ENCODE results near the gene CA12.
A peak's percentile ranks its signal among the peaks of the same experiment; 100 is the strongest.

CA12 gene

DNA sequence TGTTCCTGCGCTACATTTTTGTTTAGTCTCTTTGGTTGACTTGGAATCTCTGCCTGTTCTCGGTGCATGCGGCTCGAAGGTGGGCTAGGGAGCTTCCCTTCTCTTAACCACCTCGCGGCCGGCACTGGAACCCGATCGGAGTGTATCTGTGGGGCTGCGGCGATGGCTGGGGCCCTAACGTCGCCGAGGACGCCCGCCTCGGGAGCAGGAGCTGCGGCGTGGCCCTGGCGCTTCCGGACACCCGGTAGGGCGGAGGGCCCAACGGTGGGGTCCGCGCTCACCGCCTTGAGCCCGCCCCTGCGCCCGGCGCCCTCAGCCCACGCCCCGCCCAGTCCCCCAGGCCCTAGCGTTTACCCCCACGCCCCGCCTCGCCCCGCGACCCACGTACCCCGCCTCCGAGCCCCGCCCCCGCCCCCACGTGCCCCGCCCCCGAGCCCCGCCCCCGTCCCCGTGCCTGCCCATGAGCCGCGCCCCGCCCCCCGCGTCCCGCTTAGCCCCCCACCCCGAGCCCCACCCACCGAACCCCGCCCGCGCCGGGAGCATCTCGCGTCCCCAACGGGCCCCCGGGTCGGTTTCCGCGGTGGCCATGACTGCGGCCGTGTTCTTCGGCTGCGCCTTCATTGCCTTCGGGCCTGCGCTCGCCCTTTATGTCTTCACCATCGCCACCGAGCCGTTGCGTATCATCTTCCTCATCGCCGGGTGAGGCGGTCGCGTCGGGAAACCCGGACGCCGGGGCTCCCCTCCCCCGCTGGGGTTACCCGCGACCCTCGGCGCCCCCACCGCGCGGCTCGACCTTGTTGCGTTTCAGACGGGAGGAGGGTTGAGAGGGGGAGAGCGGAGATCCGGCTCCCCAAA is 104.4 kb downstream of the CA12 start, which contains the start of gene APH1B:
Gene APH1B, plus strand, starts transcription at position 568 of the 855 bp plus-strand sequence. Its CDS starts 19 bp downstream, at position 587.
- Histone ChIP-seq H2BK5ac (ENCODE audit: low read length) (no peak within 1 kb of the TSS), H3K23ac (ENCODE audit: low read length) (peak within 1 kb of the TSS; percentile 2), H3K9ac (ENCODE audit: low read length) (peak within 1 kb of the TSS; percentile 90), H2BK15ac (replicated peaks; ENCODE audit: low read depth) (no peak within 1 kb of the TSS), H3K4me1 (ENCODE audit: control insufficient read depth, low read depth, low read length) (peaks cover 2% of the 10 kb centered on the region), H4K8ac (ENCODE audit: low read depth, low read length) (peak within 1 kb of the TSS; percentile 57), H3K27ac (ENCODE audit: low read depth, low read length) (peak within 1 kb of the TSS; percentile 52), H3K18ac (ENCODE audit: low read length) (peak within 1 kb of the TSS; percentile 68), H3K79me2 (ENCODE audit: control insufficient read depth, insufficient read depth, low read length) (no peaks in the 10 kb centered on the region), H3K79me1 (ENCODE audit: low read length) (no peaks in the 10 kb centered on the region), H3K4ac (ENCODE audit: low read depth, low read length) (peak within 1 kb of the TSS; percentile 58), H3K56ac (ENCODE audit: low read length) (peak within 1 kb of the TSS; percentile 91), H2BK120ac (ENCODE audit: low read depth, low read length) (no peak within 1 kb of the TSS), H2AK5ac (ENCODE audit: low read length) (no peak within 1 kb of the TSS), H3K27me3 (ENCODE audit: insufficient read depth, low read length, poor library complexity) (no peaks in the 10 kb centered on the region), H4K5ac (ENCODE audit: low read length) (no peak within 1 kb of the TSS), H3K4me2 (ENCODE audit: low read length) (peak within 1 kb of the TSS; percentile 82), H3K36me3 (ENCODE audit: control insufficient read depth, insufficient read depth, low read length) (no peaks in the 10 kb centered on the region), H3K4me3 (ENCODE audit: low read length) (peak within 1 kb of the TSS; percentile 73)
- no CpG with 5 or more reads among the region's 102 CpGs for WGBS (ENCODE audit: extremely low coverage, insufficient coverage, low lambda C conversion rate)
- DNase-seq = peak; percentile 87

GRCh38 chr15:63276342-63277037 is 105.2 kb downstream of the CA12 start:
- Histone ChIP-seq H3K4me1 (ENCODE audit: control insufficient read depth, low read depth, low read length) (peaks cover 2% of the 10 kb centered on the region), H2BK15ac (replicated peaks; ENCODE audit: low read depth) (no peak overlapping the region), H3K27ac (ENCODE audit: low read depth, low read length) (peak overlapping the region; percentile 52), H3K56ac (ENCODE audit: low read length) (peak overlapping the region; percentile 91), H3K79me2 (ENCODE audit: control insufficient read depth, insufficient read depth, low read length) (no peaks in the 10 kb centered on the region), H3K4me2 (ENCODE audit: low read length) (peak overlapping the region; percentile 82), H3K27me3 (ENCODE audit: insufficient read depth, low read length, poor library complexity) (no peaks in the 10 kb centered on the region), H4K5ac (ENCODE audit: low read length) (no peak overlapping the region), H2AK5ac (ENCODE audit: low read length) (no peak overlapping the region), H4K8ac (ENCODE audit: low read depth, low read length) (peak overlapping the region; percentile 57), H3K4ac (ENCODE audit: low read depth, low read length) (no peak overlapping the region), H2BK120ac (ENCODE audit: low read depth, low read length) (no peak overlapping the region), H2BK5ac (ENCODE audit: low read length) (no peak overlapping the region), H3K79me1 (ENCODE audit: low read length) (no peaks in the 10 kb centered on the region), H3K4me3 (ENCODE audit: low read length) (peak overlapping the region; percentile 73), H3K18ac (ENCODE audit: low read length) (peak overlapping the region; percentile 13), H3K9ac (ENCODE audit: low read length) (peak overlapping the region; percentile 90), H3K23ac (ENCODE audit: low read length) (peak overlapping the region; percentile 2), H3K36me3 (ENCODE audit: control insufficient read depth, insufficient read depth, low read length) (no peaks in the 10 kb centered on the region)
- no CpG with 5 or more reads among the region's 11 CpGs for WGBS (ENCODE audit: extremely low coverage, insufficient coverage, low lambda C conversion rate)
- DNase-seq = no peak

GRCh38 chr15:63274427-63274826 is 107.2 kb downstream of the CA12 start:
- Histone ChIP-seq H3K4me2 (ENCODE audit: low read length) (no peak overlapping the region), H3K18ac (ENCODE audit: low read length) (no peak overlapping the region), H3K79me1 (ENCODE audit: low read length) (no peaks in the 10 kb centered on the region), H4K8ac (ENCODE audit: low read depth, low read length) (no peak overlapping the region), H2BK15ac (replicated peaks; ENCODE audit: low read depth) (no peak overlapping the region), H2BK120ac (ENCODE audit: low read depth, low read length) (no peak overlapping the region), H3K79me2 (ENCODE audit: control insufficient read depth, insufficient read depth, low read length) (no peaks in the 10 kb centered on the region), H3K56ac (ENCODE audit: low read length) (no peak overlapping the region), H3K4me3 (ENCODE audit: low read length) (no peak overlapping the region), H3K23ac (ENCODE audit: low read length) (no peak overlapping the region), H2BK5ac (ENCODE audit: low read length) (no peak overlapping the region), H3K27ac (ENCODE audit: low read depth, low read length) (no peak overlapping the region), H4K5ac (ENCODE audit: low read length) (no peak overlapping the region), H3K4ac (ENCODE audit: low read depth, low read length) (no peak overlapping the region), H3K4me1 (ENCODE audit: control insufficient read depth, low read depth, low read length) (peaks cover 2% of the 10 kb centered on the region), H3K9ac (ENCODE audit: low read length) (no peak overlapping the region), H3K27me3 (ENCODE audit: insufficient read depth, low read length, poor library complexity) (no peaks in the 10 kb centered on the region), H2AK5ac (ENCODE audit: low read length) (no peak overlapping the region), H3K36me3 (ENCODE audit: control insufficient read depth, insufficient read depth, low read length) (no peaks in the 10 kb centered on the region)
- DNase-seq = peak; percentile 89
- WGBS (ENCODE audit: extremely low coverage, insufficient coverage, low lambda C conversion rate) = no CpG with 5 or more reads among the region's 3 CpGs

All from mesendoderm (in vitro differentiated cells).